ENCODE data around the gene PSMD8.
"Not testable (repeated sequence)": the region's sequence is repeated elsewhere in the genome, so short reads cannot be mapped to it uniquely, and the experiment has no call there.

Gene PSMD8

DNA sequence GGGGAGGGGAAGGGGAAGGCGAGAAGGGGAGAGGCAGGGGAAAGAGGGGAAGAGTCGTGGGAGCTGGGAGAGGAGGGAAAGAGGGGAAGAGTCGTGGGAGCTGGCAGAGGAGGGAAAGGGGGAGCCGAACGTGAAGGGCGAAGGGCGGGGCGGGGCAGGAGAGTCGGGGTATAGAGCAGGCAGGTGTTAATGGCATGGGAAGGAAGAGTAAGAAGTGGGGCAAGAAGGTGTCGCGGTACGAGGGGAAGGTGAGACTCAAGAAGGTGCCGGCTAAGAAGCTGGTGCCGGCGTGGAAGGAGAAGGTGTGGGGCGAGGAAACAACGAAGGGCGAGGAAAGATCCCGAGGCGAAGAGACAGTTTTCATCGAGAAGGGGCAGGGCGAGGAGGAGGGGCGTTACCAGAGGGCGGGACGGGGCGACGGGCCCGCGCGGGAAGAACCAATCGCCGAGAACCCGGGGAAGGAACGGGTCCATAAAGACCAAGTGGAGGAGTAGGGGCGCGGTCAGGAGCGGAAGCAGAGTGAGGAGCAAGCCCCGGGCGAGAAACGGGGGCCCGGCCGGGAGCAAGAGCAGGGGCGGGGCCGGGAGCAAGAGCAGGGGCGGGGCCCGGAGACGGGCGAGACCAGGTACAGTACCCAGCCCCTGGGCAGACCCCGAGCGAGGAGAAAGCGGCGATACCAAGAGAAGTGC lies 38.3 kb upstream of the PSMD8 start:
- intact Hi-C loops (cut with DNase I; ENCODE audit: low total_unique reads) = loop anchor here (5.0 to 10.0 kb wide), 2 partner anchors 36 to 431 kb away; partner anchors contain the start of genes PSMD8, SIPA1L3 and WDR87
- Histone ChIP-seq H3K36me3 (peaks cover 0 to 9% (median 7%) of the 10 kb centered on the region in 3 donors), H3K4me1 (peaks cover 0 to 30% (median 19%) of the 10 kb centered on the region in 4 donors), H3K27ac (peak overlapping the region; percentile 91 to 99), H3K9me3 (no peaks in the 10 kb centered on the region), H3K4me3 (peak overlapping the region; percentile 68 to 95), H3K27me3 (no peaks in the 10 kb centered on the region)
- peak; percentile 95 to 97 for DNase-seq
- TF ChIP-seq, protein P1, sequence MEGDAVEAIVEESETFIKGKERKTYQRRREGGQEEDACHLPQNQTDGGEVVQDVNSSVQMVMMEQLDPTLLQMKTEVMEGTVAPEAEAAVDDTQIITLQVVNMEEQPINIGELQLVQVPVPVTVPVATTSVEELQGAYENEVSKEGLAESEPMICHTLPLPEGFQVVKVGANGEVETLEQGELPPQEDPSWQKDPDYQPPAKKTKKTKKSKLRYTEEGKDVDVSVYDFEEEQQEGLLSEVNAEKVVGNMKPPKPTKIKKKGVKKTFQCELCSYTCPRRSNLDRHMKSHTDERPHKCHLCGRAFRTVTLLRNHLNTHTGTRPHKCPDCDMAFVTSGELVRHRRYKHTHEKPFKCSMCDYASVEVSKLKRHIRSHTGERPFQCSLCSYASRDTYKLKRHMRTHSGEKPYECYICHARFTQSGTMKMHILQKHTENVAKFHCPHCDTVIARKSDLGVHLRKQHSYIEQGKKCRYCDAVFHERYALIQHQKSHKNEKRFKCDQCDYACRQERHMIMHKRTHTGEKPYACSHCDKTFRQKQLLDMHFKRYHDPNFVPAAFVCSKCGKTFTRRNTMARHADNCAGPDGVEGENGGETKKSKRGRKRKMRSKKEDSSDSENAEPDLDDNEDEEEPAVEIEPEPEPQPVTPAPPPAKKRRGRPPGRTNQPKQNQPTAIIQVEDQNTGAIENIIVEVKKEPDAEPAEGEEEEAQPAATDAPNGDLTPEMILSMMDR (IDR thresholded peaks at IDR 0.05) = no peak

DNA sequence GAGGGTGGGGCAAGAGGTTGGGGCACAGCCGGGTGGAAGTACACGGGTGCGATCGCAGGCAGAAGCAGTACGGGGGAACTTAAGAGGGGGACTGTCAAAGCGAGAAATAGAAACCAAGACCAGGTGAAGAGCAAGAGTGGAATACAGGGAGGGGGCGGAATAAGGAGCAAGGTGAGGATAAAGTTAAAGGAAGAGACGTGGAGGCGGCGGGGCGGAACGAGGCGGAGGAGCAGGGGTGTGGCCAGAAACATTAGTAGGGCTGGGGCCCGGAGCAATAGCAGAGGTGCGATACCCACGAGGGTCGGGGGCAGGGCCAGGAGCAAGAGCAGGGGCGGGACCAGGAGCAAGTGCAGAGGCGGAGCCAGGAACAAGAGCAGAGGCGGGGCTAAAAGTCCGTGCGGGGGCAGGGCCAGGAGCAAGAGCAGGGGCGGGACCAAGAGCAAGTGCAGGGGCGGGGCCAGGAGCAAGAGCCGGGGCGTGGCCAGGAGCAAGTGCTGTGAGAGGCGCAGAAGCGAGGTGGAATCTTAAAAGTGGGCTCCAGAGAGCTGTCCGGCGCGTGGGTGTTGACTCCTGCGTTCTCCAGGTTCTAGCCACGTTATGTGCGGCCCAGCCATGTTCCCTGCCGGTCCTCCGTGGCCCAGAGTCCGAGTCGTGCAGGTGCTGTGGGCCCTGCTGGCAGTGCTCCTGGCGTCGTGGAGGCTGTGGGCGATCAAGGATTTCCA lies 37.6 kb upstream of the PSMD8 start:
- H3K27me3 ChIP-seq = no peaks in the 10 kb centered on the region
- H3K27ac ChIP-seq = peak overlapping the region; percentile 91 to 99
- peaks cover 0 to 16% (median 7%) of the 10 kb centered on the region in 3 donors for H3K36me3 ChIP-seq
- DNase-seq = peak; percentile 93 to 98
- intact Hi-C loops (cut with DNase I; ENCODE audit: low total_unique reads) = loop anchor here (5.0 to 10.0 kb wide), 2 partner anchors 36 to 432 kb away; partner anchors contain the start of genes PSMD8, SIPA1L3 and WDR87
- TF ChIP-seq, protein P1 (IDR thresholded peaks at IDR 0.05) = no peak
- H3K9me3 ChIP-seq = no peaks in the 10 kb centered on the region
- peak overlapping the region; percentile 68 to 95 for H3K4me3 ChIP-seq
- H3K4me1 ChIP-seq = peaks cover 0 to 30% (median 19%) of the 10 kb centered on the region in 4 donors

DNA sequence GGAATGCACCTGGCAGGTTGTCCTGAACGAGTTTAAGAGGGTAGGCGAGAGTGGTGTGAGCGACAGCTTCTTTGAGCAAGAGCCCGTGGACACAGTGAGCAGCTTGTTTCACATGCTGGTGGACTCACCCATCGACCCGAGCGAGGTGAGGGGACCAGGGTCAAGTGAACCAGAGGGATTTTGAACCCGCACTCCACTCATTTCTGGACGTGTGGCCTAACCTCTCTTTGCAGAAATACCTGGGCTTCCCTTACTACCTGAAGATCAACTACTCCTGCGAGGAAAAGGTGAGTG lies 37.1 kb upstream of the PSMD8 start:
- H3K36me3 ChIP-seq = peaks cover 0 to 16% (median 7%) of the 10 kb centered on the region in 3 donors
- no peaks in the 10 kb centered on the region for H3K9me3 ChIP-seq
- H3K4me3 ChIP-seq = peak overlapping the region; percentile 68 to 95
- H3K27ac ChIP-seq = peak overlapping the region; percentile 91 to 99
- no peaks in the 10 kb centered on the region for H3K27me3 ChIP-seq
- H3K4me1 ChIP-seq = peaks cover 0 to 30% (median 19%) of the 10 kb centered on the region in 4 donors
- no peak for DNase-seq
- intact Hi-C loops (cut with DNase I; ENCODE audit: low total_unique reads) = loop anchor here (5.0 to 10.0 kb wide), 2 partner anchors 35 to 433 kb away; partner anchors contain the start of genes PSMD8, SIPA1L3 and WDR87
- TF ChIP-seq, protein P1 (IDR thresholded peaks at IDR 0.05) = no peak

DNA sequence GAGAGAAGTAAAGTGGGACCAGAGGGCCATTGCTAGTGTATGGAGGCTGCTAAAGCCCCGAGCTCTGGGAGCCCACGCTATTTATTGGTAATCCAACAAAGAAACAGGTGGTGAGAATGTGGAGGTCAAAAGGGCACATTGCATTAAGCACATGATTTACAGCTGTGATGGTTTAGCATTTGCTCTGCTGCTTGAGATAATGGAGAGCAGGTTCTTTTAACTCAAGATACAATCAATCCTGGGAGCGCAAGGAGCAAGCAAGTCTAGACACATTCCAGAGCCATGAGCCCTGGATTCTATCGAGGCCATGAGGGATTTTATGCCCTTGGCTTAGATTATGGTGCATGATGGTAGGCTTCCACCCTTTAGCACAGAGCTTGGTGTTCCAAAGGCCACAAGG lies 35.4 kb upstream of the PSMD8 start:
- Histone ChIP-seq H3K4me1 (peaks cover 0 to 30% (median 19%) of the 10 kb centered on the region in 4 donors), H3K36me3 (peaks cover 0 to 25% (median 7%) of the 10 kb centered on the region in 3 donors)
- intact Hi-C loops (cut with DNase I; ENCODE audit: low total_unique reads) = loop anchor here (5.0 to 10.0 kb wide), 2 partner anchors 33 to 434 kb away; partner anchors contain the start of genes PSMD8, SIPA1L3 and WDR87
- not testable (repeated sequence) for DNase-seq, H3K4me3 ChIP-seq, H3K27me3 ChIP-seq, H3K9me3 ChIP-seq, H3K27ac ChIP-seq

DNA sequence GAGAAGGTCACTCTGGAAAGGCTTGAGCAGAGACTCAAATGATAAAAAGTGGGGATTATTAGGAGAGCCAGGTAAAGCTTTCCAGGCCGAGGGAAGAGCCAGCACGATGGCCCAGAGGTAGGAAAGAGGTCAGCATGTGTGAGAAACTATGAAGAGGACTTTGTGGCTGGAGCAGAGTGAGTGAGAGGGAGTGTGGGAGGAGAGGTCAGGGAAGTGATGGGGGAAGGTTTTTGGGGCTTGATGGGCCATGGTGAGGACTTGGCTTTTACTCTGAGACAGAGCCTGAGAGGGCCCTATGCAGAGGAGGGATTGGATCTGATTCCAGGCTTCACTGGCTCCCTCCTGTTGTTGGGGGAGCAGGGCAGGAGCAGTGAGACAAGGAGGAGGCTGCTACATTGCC lies 33.4 kb upstream of the PSMD8 start:
- intact Hi-C loops (cut with DNase I; ENCODE audit: low total_unique reads) = no loop called here
- Histone ChIP-seq H3K36me3 (peaks cover 0 to 29% (median 7%) of the 10 kb centered on the region in 3 donors), H3K9me3 (no peaks in the 10 kb centered on the region), H3K4me3 (no peak overlapping the region), H3K4me1 (peaks cover 0 to 25% (median 19%) of the 10 kb centered on the region in 4 donors), H3K27me3 (no peaks in the 10 kb centered on the region), H3K27ac (no peak overlapping the region)
- TF ChIP-seq, protein P1 (IDR thresholded peaks at IDR 0.05) = no peak
- DNase-seq = no peak

DNA sequence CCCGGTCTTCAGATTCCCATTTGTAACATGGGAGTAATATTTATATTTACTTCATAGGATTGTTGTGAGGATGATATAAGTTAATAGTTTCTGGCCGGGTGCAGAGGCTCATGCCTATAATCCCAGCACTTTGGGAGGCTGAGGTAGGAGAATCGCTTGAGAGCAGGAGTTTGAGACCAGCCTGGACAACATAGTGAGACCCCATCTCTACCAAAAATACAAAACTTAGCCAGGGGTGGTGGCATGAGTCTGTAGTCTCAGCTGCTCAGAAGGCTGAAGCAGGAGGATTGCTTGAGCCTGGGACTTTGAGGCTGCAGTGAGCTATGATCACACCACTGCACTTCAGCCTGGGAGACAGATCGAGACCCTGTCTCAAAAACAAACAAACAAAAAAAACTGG lies 27.5 kb upstream of the PSMD8 start:
- intact Hi-C loops (cut with DNase I; ENCODE audit: low total_unique reads) = no loop called here
- no peaks in the 10 kb centered on the region for H3K4me1 ChIP-seq

More for the DNA sequence above, 27.5 kb upstream of the PSMD8 start:
- no peaks in the 10 kb centered on the region for H3K9me3 ChIP-seq
- no peak overlapping the region for H3K27ac ChIP-seq
- H3K27me3 ChIP-seq = peaks cover 0 to 4% of the 10 kb centered on the region in 2 donors
- peaks cover 0 to 13% (median 0%) of the 10 kb centered on the region in 3 donors for H3K36me3 ChIP-seq
- TF ChIP-seq, protein P1 (IDR thresholded peaks at IDR 0.05) = no peak
- DNase-seq = no peak
- H3K4me3 ChIP-seq = no peak overlapping the region

All from tibial artery (tissue), 4 donors.